GM18951 (cell line): ENCODE data around the gene HIF1A.
"Not testable (repeated sequence)": the region's sequence is repeated elsewhere in the genome, so short reads cannot be mapped to it uniquely, and the experiment has no call there.

Experiments used
- POLR2A ChIP-seq: IDR thresholded peaks from 4 replicates; pipeline ENCODE4 v1.6.1; 2011; ENCODE audit warnings: mild to moderate bottlenecking; ENCODE audit not compliant: insufficient read length, insufficient read depth; ENCODE audit errors: extremely low read depth
- in situ Hi-C: fragments of 300-500 bp; cut with MboI; formaldehyde crosslinking; loops from one replicate; pipeline ENCODE4 v1.12.0; 2022; ENCODE audit warnings: low sequenced_read_pairs, mixed read lengths, inconsistent platforms; ENCODE audit not compliant: unreplicated experiment

The HIF1A gene

GRCh38 chr14:61751475-61751989 is 56.2 kb downstream of the HIF1A start:
- no peak for TF ChIP-seq POLR2A
- in situ Hi-C loops: no loop called here

GRCh38 chr14:61752626-61753025 is 57.3 kb downstream of the HIF1A start:
- no peak for TF ChIP-seq POLR2A
- in situ Hi-C loops: no loop called here

GRCh38 chr14:61753631-61754030 is 58.3 kb downstream of the HIF1A start:
- in situ Hi-C loops: no loop called here
- TF ChIP-seq POLR2A: no peak

GRCh38 chr14:61754627-61755381 is 59.5 kb downstream of the HIF1A start:
- no peak for TF ChIP-seq POLR2A
- in situ Hi-C loops: no loop called here

GRCh38 chr14:61755382-61755742 is 60.0 kb downstream of the HIF1A start:
- in situ Hi-C loops: not testable (repeated sequence)

GRCh38 chr14:61756135-61756534 is 60.8 kb downstream of the HIF1A start:
- in situ Hi-C loops: no loop called here
- TF ChIP-seq POLR2A: no peak

- in situ Hi-C loops: no loop called here
- TF ChIP-seq POLR2A: no peak
These were observed 64.6 kb downstream of the HIF1A start for GRCh38 chr14:61759878-61760277.

- no peak for TF ChIP-seq POLR2A
- in situ Hi-C loops: no loop called here
These were observed 66.2 kb downstream of the HIF1A start for GRCh38 chr14:61761557-61761956.

GRCh38 chr14:61761959-61762786 is 66.9 kb downstream of the HIF1A start, which contains the start of gene SNAPC1:
Gene SNAPC1, plus strand, starts transcription at chr14:61762420. Its CDS starts 41 bp downstream, at chr14:61762461.
- peak; percentile 75 for TF ChIP-seq POLR2A
- in situ Hi-C loops: no loop called here

- in situ Hi-C loops: no loop called here
- no peak for TF ChIP-seq POLR2A
These were observed 69.2 kb downstream of the HIF1A start for GRCh38 chr14:61764342-61765122.

GRCh38 chr14:61765225-61765943 is 70.1 kb downstream of the HIF1A start:
- in situ Hi-C loops: no loop called here
- no peak for TF ChIP-seq POLR2A

- no peak for TF ChIP-seq POLR2A
- in situ Hi-C loops: no loop called here
These were observed 70.8 kb downstream of the HIF1A start for GRCh38 chr14:61766151-61766550.
